K562 (cell line): ENCODE measurements around the gene CDH5. TPM values are rescaled to one million over a fixed set of nuclear protein-coding genes. Genes with fewer than 3 reads are reported as not detected.

Experiments
- ATAC-seq: fragments of 200-7000 bp; cut with Tn5 transposase; 3 replicates; pipeline ENCODE4 v1.9.1; 2020; ENCODE audit warnings: moderate library complexity
- BruUV-seq: library from RNA; stranded (reverse); fragments of 400-500 nt; replicated peaks from 2 replicates; lab custom pipeline; 2021; lab: Mats Ljungman, UMichigan
- CTCF ChIA-PET: fragments of 300-600 bp; formaldehyde crosslinking; extraction: SDS; loops from one replicate; lab custom pipeline; 2021; ENCODE audit warnings: low intra/inter-chr PET ratio; lab: Yijun Ruan, JAX
- POLR2A ChIA-PET: fragments of 300-600, 350-650 bp; sonication (Branson Sonifier 250); formaldehyde crosslinking; extraction: SDS; loops from one replicate; lab custom pipeline; 2021; ENCODE audit warnings: antibody characterized with exemption, inconsistent platforms; lab: Yijun Ruan, JAX
- DNase-seq, 4 experiments: peaks; one replicate each; pipeline versions ENCODE4 v3.0.0 to v3.0.0-alpha.2; 2011 to 2018; ENCODE audit warnings: low spot score in 3 of 4, mixed read lengths in 3 of 4; ENCODE audit errors: extremely low read depth in 1 of 4
- FAIRE-seq: peaks from 2 replicates; lab custom pipeline; 2011; peaks lifted over from hg19 to GRCh38; lab: Jason Lieb, UNC
- H2AFZ ChIP-seq: 2 replicates; pipeline ENCODE4 v1.6.0; 2011; ENCODE audit warnings: low read depth, low read length, control low read depth, inconsistent platforms
- H3K27ac ChIP-seq: fragments of 200-600 bp; 3 replicates; pipeline ENCODE4 v1.8.0; 2011; ENCODE audit warnings: low read depth, mild to moderate bottlenecking, control low read depth, inconsistent platforms, low read length, moderate library complexity, mixed read lengths; ENCODE audit errors: extremely low read depth
- H3K27me3 ChIP-seq, 2 experiments: fragments of 300-600 bp in 1 of 2; 2 replicates in 1 of 2; 3 replicates in 1 of 2; pipeline versions ENCODE4 v1.6.0 to v1.8.0; 2011; ENCODE audit warnings: inconsistent platforms in 2 of 2, low read length in 2 of 2, mild to moderate bottlenecking in 1 of 2, mixed read lengths in 1 of 2, moderate library complexity in 1 of 2; ENCODE audit not compliant: control insufficient read depth in 2 of 2, insufficient read depth in 2 of 2
- H3K36me3 ChIP-seq: fragments of 300-600 bp; 3 replicates; pipeline ENCODE4 v1.8.0; 2011; ENCODE audit warnings: mild to moderate bottlenecking, low read length, inconsistent platforms; ENCODE audit not compliant: control insufficient read depth, insufficient read depth
- H3K4me1 ChIP-seq, 2 experiments: fragments of 200-600 bp in 1 of 2; replicated peaks in 1 of 2; 2 replicates in 1 of 2; 3 replicates in 1 of 2; pipeline versions ENCODE4 v1.5.1 to v1.8.0; 2011; ENCODE audit warnings: inconsistent platforms in 2 of 2, low read length in 2 of 2, mild to moderate bottlenecking in 1 of 2, mixed read lengths in 1 of 2, moderate library complexity in 1 of 2; ENCODE audit not compliant: control insufficient read depth in 2 of 2, insufficient read depth in 2 of 2
- H3K4me2 ChIP-seq: 2 replicates; pipeline ENCODE4 v1.6.1; 2011; ENCODE audit warnings: low read length, control low read depth, inconsistent platforms, mixed read lengths; ENCODE audit not compliant: insufficient read depth
- H3K4me3 ChIP-seq: fragments of 200-600 bp; sonication (generic), shearing (Covaris generic); 2 replicates; pipeline ENCODE4 v1.5.1; 2016; ENCODE audit warnings: control low read depth, inconsistent platforms
- H3K79me2 ChIP-seq: fragments of 200-600 bp; 3 replicates; pipeline ENCODE4 v1.8.0; 2011; ENCODE audit warnings: low read length, inconsistent platforms; ENCODE audit not compliant: control insufficient read depth, insufficient read depth
- H3K9ac ChIP-seq, 2 experiments: 2 replicates each; pipeline versions ENCODE4 v1.6.0 to v1.6.1; 2011; ENCODE audit warnings: low read depth in 2 of 2, low read length in 2 of 2, control low read depth in 1 of 2, inconsistent platforms in 1 of 2, mild to moderate bottlenecking in 1 of 2, mixed read lengths in 1 of 2; ENCODE audit not compliant: insufficient read depth in 1 of 2
- H3K9me1 ChIP-seq: one replicate; pipeline ENCODE4 v1.6.0; 2011; ENCODE audit warnings: inconsistent platforms, mild to moderate bottlenecking, low read length, moderate library complexity; ENCODE audit not compliant: control insufficient read depth, insufficient read depth
- H3K9me3 ChIP-seq: replicated peaks from 2 replicates; pipeline ENCODE4 v1.5.1; 2011; ENCODE audit warnings: low read depth, low read length, inconsistent platforms; ENCODE audit not compliant: control insufficient read depth, insufficient read depth
- H4K20me1 ChIP-seq: replicated peaks from 2 replicates; pipeline ENCODE4 v1.6.1; 2011; ENCODE audit warnings: low read length, inconsistent platforms, mixed read lengths; ENCODE audit not compliant: control insufficient read depth, insufficient read depth
- ATF1 ChIP-seq, 2 experiments: fragments of 450-650 bp in 1 of 2; IDR thresholded peaks; 2 replicates each; pipeline ENCODE4 v1.6.1; 2016; ENCODE audit warnings: missing compliant biosample characterization in 1 of 2, missing genetic modification characterization in 1 of 2
- CREBBP ChIP-seq: IDR thresholded peaks from one replicate; pipeline ENCODE4 v1.6.1; 2012; ENCODE audit warnings: low read depth, mild to moderate bottlenecking, control low read depth, inconsistent platforms, low read length
- DACH1 ChIP-seq: fragments of 450-650 bp; IDR thresholded peaks from 2 replicates; pipeline ENCODE4 v1.6.1; 2018; ENCODE audit not compliant: partially characterized antibody
- ETS2 ChIP-seq: IDR thresholded peaks from 2 replicates; pipeline ENCODE4 v1.6.1; 2016; ENCODE audit warnings: borderline replicate concordance, missing genetic modification characterization, mild to moderate bottlenecking, moderate library complexity, missing compliant biosample characterization; ENCODE audit not compliant: poor library complexity, severe bottlenecking
- MAFF ChIP-seq: IDR thresholded peaks from 2 replicates; pipeline ENCODE4 v1.6.1; 2012; ENCODE audit warnings: low read length, improper control_type of control experiment
- PHF20 ChIP-seq: fragments of 450-650 bp; IDR thresholded peaks from 2 replicates; pipeline ENCODE4 v1.6.1; 2018; ENCODE audit not compliant: partially characterized antibody
- SIN3A ChIP-seq, 2 experiments: fragments of 150-350 bp in 1 of 2; IDR thresholded peaks; 2 replicates each; pipeline ENCODE4 v1.6.1; 2011 to 2016; ENCODE audit warnings: borderline replicate concordance in 2 of 2, low read depth in 2 of 2, low read length in 2 of 2, mild to moderate bottlenecking in 2 of 2, moderate library complexity in 2 of 2; ENCODE audit not compliant: control insufficient read depth in 1 of 2
- ZNF586 ChIP-seq: fragments of 450-650 bp; formaldehyde crosslinking; conservative IDR thresholded peaks from 2 replicates; pipeline ENCODE4 v1.4.0; 2020; ENCODE audit warnings: mild to moderate bottlenecking, moderate library complexity
- WGBS: fragments of 100-300 bp; shearing (Covaris generic); methylation state at CpG from one replicate; pipeline ENCODE4 v1.1.6; 2016; ENCODE audit warnings: low coverage, mixed read lengths; ENCODE audit not compliant: insufficient coverage; ENCODE audit errors: missing lambda C conversion rate; 5-methylcytosine and 5-hydroxymethylcytosine counted together
- in situ Hi-C: fragments of 300-500 bp; cut with MboI; formaldehyde crosslinking; loops from 4 replicates; pipeline ENCODE4 v1.15.0; 2018; ENCODE audit warnings: inconsistent platforms, mixed read lengths
- intact Hi-C: fragments of 100-400 bp; cut with micrococcal nuclease; formaldehyde crosslinking; loops from 2 replicates; pipeline ENCODE4 v1.14.2; 2022
- polyA plus RNA-seq, 8 experiments: library from polyadenylated mRNA; depleted of rRNA in 4 of 8; stranded (reverse) in 5 of 8; unstranded in 3 of 8; fragments of >200 nt; fragmentation: Nextera tagmentation in 2 of 8; fragmentation: Illumina TruSeq in 1 of 8; extraction: Ambion mirVana in 2 of 8; extraction: Trizol in 1 of 8; gene quantifications; 2 replicates each; pipeline versions ENCODE4 v1.2.1 to v1.2.3, GENCODE V29; 2011 to 2014; ENCODE audit warnings: inconsistent platforms in 1 of 8, missing spikeins in 1 of 8
- total RNA-seq, 7 experiments: library from RNA; depleted of rRNA in 6 of 7; stranded (reverse); fragments of >200 nt in 6 of 7; fragmentation: Illumina TruSeq in 2 of 7; extraction: Trizol in 2 of 7; gene quantifications; 2 replicates each; pipeline versions ENCODE4 v1.2.1 to v1.2.3, GENCODE V29; 2011 to 2021; ENCODE audit warnings: low replicate concordance in 1 of 7
- TF ChIP-seq, protein P1 (sequence below): sonication (generic); formaldehyde crosslinking; IDR thresholded peaks from 2 replicates; pipeline ENCODE4 v1.9.0; 2022; ENCODE audit warnings: mild to moderate bottlenecking, missing genetic modification reagents
- TF ChIP-seq, protein P2 (sequence below), 2 experiments: IDR thresholded peaks in 1 of 2; conservative IDR thresholded peaks in 1 of 2; 2 replicates each; pipeline ENCODE4 v1.6.1; 2016; ENCODE audit warnings: low read depth in 2 of 2, mild to moderate bottlenecking in 1 of 2, missing compliant biosample characterization in 1 of 2, missing genetic modification characterization in 1 of 2, moderate library complexity in 1 of 2
- TF ChIP-seq, protein P3 (sequence below): fragments of 450-650 bp; IDR thresholded peaks from 2 replicates; pipeline ENCODE4 v1.6.1; 2018; ENCODE audit not compliant: partially characterized antibody
- TF ChIP-seq, protein P4 (sequence below): fragments of 450-650 bp; IDR thresholded peaks from 2 replicates; pipeline ENCODE4 v1.6.1; 2017; ENCODE audit warnings: antibody characterized with exemption

The CDH5 gene
- total and polyA plus RNA-seq, 9 of the 15 experiments (the other 6 are each of a cell fraction or from before 2014, with no cell fraction given), result not detected

DNA sequence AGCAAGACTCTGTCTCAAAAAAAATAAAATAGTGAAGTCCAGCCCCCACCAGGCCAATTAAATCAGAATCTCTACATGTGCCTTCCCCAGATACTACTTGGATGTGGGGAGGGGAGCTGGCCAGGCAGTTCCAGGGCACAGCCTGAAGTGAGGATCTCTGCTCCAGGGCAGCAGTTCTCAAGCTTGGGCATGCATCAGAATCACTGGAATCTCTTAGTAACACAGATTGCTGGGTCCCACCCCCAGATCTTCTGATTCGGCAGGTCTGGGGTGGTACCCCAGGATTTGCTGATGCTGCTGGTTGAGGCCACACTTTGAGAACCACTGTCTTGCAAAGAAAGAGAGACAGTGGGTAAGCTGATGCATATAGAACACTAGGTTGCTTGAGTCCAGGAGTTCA lies 8.3 kb upstream of the CDH5 start:
- in situ Hi-C loops (no loop called here), intact Hi-C loops (no loop called here)
- Histone ChIP-seq H4K20me1 (peaks cover 4% of the 10 kb centered on the region; the same call in 1 of the 2 replicates), H3K4me1 (peaks cover 0 to 4% of the 10 kb centered on the region in 2 experiments; a peak in 1 of 5 replicates), H2AFZ (no peak overlapping the region), H3K27me3 (peaks cover 9 to 46% of the 10 kb centered on the region in 2 experiments), H3K36me3 (no peaks in the 10 kb centered on the region), H3K9me3 (no peaks in the 10 kb centered on the region), H3K9me1 (no peaks in the 10 kb centered on the region), H3K4me2 (no peak overlapping the region), H3K4me3 (no peak overlapping the region), H3K79me2 (no peaks in the 10 kb centered on the region), H3K27ac (no peak overlapping the region), H3K9ac (no peak overlapping the region; a peak in 1 of 4 replicates)
- BruUV-seq, result no TSS peak
- WGBS, result 0% methylated on average over 1 of the region's 1 CpG
- POLR2A ChIA-PET, result no interaction called here
- no peak for TF ChIP-seq ETS2
- no peak for TF ChIP-seq CREBBP
- TF ChIP-seq ZNF586, result no peak
- TF ChIP-seq SIN3A (IDR thresholded peaks at IDR 0.05; ENCODE audit: borderline replicate concordance in 2 of 2, control insufficient read depth in 1 of 2, low read depth in 2 of 2, low read length in 2 of 2), result no peak
- TF ChIP-seq, protein P1, sequence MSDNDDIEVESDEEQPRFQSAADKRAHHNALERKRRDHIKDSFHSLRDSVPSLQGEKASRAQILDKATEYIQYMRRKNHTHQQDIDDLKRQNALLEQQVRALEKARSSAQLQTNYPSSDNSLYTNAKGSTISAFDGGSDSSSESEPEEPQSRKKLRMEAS, result no peak
- TF ChIP-seq, protein P2, sequence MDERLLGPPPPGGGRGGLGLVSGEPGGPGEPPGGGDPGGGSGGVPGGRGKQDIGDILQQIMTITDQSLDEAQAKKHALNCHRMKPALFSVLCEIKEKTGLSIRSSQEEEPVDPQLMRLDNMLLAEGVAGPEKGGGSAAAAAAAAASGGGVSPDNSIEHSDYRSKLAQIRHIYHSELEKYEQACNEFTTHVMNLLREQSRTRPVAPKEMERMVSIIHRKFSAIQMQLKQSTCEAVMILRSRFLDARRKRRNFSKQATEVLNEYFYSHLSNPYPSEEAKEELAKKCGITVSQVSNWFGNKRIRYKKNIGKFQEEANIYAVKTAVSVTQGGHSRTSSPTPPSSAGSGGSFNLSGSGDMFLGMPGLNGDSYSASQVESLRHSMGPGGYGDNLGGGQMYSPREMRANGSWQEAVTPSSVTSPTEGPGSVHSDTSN (CRISPR knock-in tag; IDR thresholded peaks at IDR 0.05; ENCODE audit: low read depth), result no peak
- TF ChIP-seq, protein P2 (tag; conservative IDR thresholded peaks at IDR 0.05; ENCODE audit: low read depth), result no peak
- TF ChIP-seq, protein P3, sequence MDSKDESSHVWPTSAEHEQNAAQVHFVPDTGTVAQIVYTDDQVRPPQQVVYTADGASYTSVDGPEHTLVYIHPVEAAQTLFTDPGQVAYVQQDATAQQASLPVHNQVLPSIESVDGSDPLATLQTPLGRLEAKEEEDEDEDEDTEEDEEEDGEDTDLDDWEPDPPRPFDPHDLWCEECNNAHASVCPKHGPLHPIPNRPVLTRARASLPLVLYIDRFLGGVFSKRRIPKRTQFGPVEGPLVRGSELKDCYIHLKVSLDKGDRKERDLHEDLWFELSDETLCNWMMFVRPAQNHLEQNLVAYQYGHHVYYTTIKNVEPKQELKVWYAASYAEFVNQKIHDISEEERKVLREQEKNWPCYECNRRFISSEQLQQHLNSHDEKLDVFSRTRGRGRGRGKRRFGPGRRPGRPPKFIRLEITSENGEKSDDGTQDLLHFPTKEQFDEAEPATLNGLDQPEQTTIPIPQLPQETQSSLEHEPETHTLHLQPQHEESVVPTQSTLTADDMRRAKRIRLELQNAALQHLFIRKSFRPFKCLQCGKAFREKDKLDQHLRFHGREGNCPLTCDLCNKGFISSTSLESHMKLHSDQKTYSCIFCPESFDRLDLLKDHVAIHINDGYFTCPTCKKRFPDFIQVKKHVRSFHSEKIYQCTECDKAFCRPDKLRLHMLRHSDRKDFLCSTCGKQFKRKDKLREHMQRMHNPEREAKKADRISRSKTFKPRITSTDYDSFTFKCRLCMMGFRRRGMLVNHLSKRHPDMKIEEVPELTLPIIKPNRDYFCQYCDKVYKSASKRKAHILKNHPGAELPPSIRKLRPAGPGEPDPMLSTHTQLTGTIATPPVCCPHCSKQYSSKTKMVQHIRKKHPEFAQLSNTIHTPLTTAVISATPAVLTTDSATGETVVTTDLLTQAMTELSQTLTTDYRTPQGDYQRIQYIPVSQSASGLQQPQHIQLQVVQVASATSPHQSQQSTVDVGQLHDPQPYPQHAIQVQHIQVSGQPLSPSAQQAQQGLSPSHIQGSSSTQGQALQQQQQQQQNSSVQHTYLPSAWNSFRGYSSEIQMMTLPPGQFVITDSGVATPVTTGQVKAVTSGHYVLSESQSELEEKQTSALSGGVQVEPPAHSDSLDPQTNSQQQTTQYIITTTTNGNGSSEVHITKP, result no peak
- TF ChIP-seq, protein P4, sequence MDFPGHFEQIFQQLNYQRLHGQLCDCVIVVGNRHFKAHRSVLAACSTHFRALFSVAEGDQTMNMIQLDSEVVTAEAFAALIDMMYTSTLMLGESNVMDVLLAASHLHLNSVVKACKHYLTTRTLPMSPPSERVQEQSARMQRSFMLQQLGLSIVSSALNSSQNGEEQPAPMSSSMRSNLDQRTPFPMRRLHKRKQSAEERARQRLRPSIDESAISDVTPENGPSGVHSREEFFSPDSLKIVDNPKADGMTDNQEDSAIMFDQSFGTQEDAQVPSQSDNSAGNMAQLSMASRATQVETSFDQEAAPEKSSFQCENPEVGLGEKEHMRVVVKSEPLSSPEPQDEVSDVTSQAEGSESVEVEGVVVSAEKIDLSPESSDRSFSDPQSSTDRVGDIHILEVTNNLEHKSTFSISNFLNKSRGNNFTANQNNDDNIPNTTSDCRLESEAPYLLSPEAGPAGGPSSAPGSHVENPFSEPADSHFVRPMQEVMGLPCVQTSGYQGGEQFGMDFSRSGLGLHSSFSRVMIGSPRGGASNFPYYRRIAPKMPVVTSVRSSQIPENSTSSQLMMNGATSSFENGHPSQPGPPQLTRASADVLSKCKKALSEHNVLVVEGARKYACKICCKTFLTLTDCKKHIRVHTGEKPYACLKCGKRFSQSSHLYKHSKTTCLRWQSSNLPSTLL, result no peak
- no peak for TF ChIP-seq ATF1 (CRISPR knock-in tag; IDR thresholded peaks at IDR 0.05)
- TF ChIP-seq ATF1 (tag; IDR thresholded peaks at IDR 0.05), result no peak
- no peak for TF ChIP-seq DACH1
- no peak for TF ChIP-seq MAFF
- no peak for TF ChIP-seq PHF20
- DNase-seq (no peak), ATAC-seq (no peak), FAIRE-seq (no peak)
- CTCF ChIA-PET, result interaction anchor here (0.7 to 1.0 kb wide), 2 partner anchors 125 to 509 kb away, joined by 3 to 4 read pairs; no protein-coding TSS in a partner anchor
